PFSK-1 (cell line): Measurements from ENCODE around the gene SLC66A2.

Experiments
- FOXP2 ChIP-seq: optimal IDR thresholded peaks from 2 replicates; pipeline ENCODE3; 2011; ENCODE audit warnings: borderline replicate concordance, control low read depth, inconsistent platforms; ENCODE audit not compliant: insufficient read depth; ENCODE audit errors: extremely low read length, extremely low read depth
- POLR2AphosphoS5 ChIP-seq: IDR thresholded peaks from 2 replicates; pipeline ENCODE4 v1.6.1; 2012; ENCODE audit warnings: low read depth, mild to moderate bottlenecking, control low read depth, low read length, moderate library complexity
- SIN3A ChIP-seq: IDR thresholded peaks from 2 replicates; pipeline ENCODE4 v1.6.1; 2012; ENCODE audit warnings: mild to moderate bottlenecking, low read length, moderate library complexity, borderline replicate concordance; ENCODE audit not compliant: insufficient read depth
- TAF1 ChIP-seq: IDR thresholded peaks from 2 replicates; pipeline ENCODE4 v1.6.1; 2012; ENCODE audit warnings: low read length, control low read depth, borderline replicate concordance; ENCODE audit not compliant: insufficient read depth
- TF ChIP-seq, protein P1 (sequence below), 2 experiments: IDR thresholded peaks; 2 replicates each; pipeline versions ENCODE4 v1.6.1 to v1.8.0; 2011 to 2012; ENCODE audit warnings: low read depth in 2 of 2, low read length in 2 of 2, control low read depth in 1 of 2, inconsistent platforms in 1 of 2, mild to moderate bottlenecking in 1 of 2, moderate library complexity in 1 of 2; ENCODE audit not compliant: insufficient read depth in 1 of 2

DNA sequence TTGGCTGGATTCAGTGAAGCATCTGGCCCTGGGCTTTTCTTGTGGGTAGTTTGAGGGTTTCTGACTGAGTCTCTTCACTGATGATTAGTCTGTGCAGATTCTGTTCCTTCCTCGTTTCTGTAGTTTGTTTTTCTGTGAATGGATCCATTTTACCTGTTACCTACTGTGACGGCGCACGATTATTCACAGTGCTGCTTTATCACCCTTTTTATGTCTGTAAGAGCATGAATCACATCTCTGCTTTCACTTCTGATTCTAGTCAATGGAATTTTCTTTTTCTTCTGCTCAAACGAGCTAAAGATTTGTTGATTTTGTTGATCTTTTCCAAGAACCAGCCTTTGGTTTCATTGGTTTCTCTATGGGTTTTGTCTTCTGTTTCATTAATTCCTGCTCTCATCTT lies 60.8 kb downstream of the SLC66A2 start:
- TF ChIP-seq TAF1 = no peak
- TF ChIP-seq, protein P1, sequence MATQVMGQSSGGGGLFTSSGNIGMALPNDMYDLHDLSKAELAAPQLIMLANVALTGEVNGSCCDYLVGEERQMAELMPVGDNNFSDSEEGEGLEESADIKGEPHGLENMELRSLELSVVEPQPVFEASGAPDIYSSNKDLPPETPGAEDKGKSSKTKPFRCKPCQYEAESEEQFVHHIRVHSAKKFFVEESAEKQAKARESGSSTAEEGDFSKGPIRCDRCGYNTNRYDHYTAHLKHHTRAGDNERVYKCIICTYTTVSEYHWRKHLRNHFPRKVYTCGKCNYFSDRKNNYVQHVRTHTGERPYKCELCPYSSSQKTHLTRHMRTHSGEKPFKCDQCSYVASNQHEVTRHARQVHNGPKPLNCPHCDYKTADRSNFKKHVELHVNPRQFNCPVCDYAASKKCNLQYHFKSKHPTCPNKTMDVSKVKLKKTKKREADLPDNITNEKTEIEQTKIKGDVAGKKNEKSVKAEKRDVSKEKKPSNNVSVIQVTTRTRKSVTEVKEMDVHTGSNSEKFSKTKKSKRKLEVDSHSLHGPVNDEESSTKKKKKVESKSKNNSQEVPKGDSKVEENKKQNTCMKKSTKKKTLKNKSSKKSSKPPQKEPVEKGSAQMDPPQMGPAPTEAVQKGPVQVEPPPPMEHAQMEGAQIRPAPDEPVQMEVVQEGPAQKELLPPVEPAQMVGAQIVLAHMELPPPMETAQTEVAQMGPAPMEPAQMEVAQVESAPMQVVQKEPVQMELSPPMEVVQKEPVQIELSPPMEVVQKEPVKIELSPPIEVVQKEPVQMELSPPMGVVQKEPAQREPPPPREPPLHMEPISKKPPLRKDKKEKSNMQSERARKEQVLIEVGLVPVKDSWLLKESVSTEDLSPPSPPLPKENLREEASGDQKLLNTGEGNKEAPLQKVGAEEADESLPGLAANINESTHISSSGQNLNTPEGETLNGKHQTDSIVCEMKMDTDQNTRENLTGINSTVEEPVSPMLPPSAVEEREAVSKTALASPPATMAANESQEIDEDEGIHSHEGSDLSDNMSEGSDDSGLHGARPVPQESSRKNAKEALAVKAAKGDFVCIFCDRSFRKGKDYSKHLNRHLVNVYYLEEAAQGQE (IDR thresholded peaks at IDR 0.05; ENCODE audit: insufficient read depth in 1 of 2, low read depth in 2 of 2, low read length in 2 of 2) = no peak
- no peak for TF ChIP-seq SIN3A
- no peak for TF ChIP-seq POLR2AphosphoS5
- no peak for TF ChIP-seq FOXP2
